ENCODE measurements around the gene UTS2.

The UTS2 gene

DNA sequence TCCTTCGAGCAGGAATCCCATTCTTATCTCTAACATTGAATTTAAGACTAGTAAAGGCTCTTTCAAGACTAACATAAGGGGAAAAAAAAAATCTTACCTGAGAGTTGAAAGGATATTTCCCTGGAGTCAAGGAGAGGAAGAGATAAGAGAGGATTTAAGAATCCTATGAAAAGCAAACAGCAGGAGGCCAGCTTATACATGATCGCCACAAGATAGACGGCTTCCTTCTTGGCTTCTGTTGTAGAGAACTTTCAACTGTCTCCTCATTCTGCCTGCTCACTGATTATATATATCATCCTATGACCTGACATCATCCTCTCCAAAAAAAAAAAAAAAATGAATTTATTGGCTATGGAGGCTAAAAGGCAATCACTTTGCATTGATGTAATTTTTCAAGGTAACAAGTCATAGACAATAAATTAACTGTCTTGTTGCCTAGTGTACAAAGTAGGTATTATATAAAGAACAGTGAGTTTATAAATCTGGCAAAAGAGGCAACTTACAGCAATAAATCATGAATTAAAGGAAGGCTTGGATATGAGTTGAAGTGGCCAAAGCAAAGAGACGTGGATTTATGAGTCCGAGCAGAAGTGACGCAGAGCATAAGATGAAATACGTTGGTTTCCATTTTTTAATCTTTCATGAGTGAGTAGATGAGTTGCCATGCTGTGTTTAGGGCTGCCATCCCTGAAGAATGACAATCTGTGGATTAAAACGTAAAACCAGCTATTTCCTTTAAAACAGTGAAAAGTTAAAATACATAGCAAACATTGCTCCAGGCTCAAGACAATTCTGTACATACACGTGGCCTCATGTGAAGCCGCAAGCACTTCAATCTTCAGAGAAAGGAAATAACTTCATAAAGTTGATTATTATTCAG, at the start of gene UTS2:
UTS2 (minus strand) TSS at position 262 of the 880 bp plus-strand sequence; CDS start at position 200, 62 bp downstream.
- no peak for DNase-seq (ENCODE audit: low read depth)
- in situ Hi-C loops (cut with HindIII; ENCODE audit: low sequenced_read_pairs), result no loop called here
- TF ChIP-seq, protein P1, sequence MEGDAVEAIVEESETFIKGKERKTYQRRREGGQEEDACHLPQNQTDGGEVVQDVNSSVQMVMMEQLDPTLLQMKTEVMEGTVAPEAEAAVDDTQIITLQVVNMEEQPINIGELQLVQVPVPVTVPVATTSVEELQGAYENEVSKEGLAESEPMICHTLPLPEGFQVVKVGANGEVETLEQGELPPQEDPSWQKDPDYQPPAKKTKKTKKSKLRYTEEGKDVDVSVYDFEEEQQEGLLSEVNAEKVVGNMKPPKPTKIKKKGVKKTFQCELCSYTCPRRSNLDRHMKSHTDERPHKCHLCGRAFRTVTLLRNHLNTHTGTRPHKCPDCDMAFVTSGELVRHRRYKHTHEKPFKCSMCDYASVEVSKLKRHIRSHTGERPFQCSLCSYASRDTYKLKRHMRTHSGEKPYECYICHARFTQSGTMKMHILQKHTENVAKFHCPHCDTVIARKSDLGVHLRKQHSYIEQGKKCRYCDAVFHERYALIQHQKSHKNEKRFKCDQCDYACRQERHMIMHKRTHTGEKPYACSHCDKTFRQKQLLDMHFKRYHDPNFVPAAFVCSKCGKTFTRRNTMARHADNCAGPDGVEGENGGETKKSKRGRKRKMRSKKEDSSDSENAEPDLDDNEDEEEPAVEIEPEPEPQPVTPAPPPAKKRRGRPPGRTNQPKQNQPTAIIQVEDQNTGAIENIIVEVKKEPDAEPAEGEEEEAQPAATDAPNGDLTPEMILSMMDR (IDR thresholded peaks at IDR 0.05; ENCODE audit: low read depth, low read length, missing control alignments), result no peak

GRCh38 chr1:7899741-7900140, 46.9 kb upstream of the UTS2 start:
- TF ChIP-seq, protein P1 (IDR thresholded peaks at IDR 0.05; ENCODE audit: low read depth, low read length, missing control alignments), result no peak
- peak; percentile 47 for DNase-seq (ENCODE audit: low read depth)
- in situ Hi-C loops (cut with HindIII; ENCODE audit: low sequenced_read_pairs), result loop anchor here (25.0 kb wide), 1 partner anchor 113 kb away; no protein-coding TSS in a partner anchor
- H3K4me3 ChIP-seq (ENCODE audit: low read depth, low read length), result no peak overlapping the region

More for the DNA sequence above, at the start of gene UTS2:
- no peak within 1 kb of the TSS for H3K4me3 ChIP-seq (ENCODE audit: low read depth, low read length)

DNA sequence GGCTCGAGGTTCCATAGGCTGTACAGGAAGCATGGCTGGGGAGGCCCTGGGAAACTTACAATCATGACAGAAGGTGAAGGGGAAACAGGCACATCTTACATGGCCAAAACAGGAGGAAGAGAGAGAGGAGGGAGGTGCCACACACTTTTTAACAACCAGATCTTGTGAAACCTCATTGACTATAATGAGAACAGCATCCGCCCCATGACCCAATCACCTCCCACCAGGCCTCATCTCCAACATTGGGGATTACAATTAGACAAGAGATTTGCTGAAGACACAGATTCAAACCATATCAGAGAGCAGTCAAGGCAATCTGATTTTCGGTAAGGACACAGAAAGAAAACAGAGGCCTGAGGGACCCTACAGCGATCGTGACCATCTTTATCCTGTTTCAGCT, 46.1 kb upstream of the UTS2 start:
- no peak for DNase-seq (ENCODE audit: low read depth)
- in situ Hi-C loops (cut with HindIII; ENCODE audit: low sequenced_read_pairs), result no loop called here

DNA sequence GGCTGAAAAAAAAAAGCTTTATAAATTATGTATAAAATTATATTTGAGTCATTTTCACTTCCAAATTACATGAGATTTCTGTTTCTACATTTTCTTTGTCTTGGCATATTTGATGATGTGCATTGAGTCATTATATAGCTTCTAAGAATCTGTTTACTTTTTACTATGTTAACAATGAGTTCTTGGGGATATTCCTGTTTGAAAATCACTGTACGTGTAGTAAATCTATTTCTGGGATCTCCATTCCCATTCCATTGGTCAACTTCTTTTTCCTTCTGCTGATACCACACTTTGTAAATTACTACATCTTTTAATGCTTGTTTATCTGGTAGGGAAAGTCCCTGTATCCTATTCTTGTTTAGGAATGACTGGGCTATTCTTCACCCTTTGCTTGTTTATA, 44.1 kb upstream of the UTS2 start:
- in situ Hi-C loops (cut with HindIII; ENCODE audit: low sequenced_read_pairs), result no loop called here
- H3K4me3 ChIP-seq (ENCODE audit: low read depth, low read length), result no peak overlapping the region
- TF ChIP-seq, protein P1 (IDR thresholded peaks at IDR 0.05; ENCODE audit: low read depth, low read length, missing control alignments), result no peak
- no peak for DNase-seq (ENCODE audit: low read depth)

More for the DNA sequence above, 46.1 kb upstream of the UTS2 start:
- no peak overlapping the region for H3K4me3 ChIP-seq (ENCODE audit: low read depth, low read length)
- TF ChIP-seq, protein P1 (IDR thresholded peaks at IDR 0.05; ENCODE audit: low read depth, low read length, missing control alignments), result no peak

GRCh38 chr1:7893529-7894180, 40.8 kb upstream of the UTS2 start:
- peak; percentile 89 for DNase-seq (ENCODE audit: low read depth)
- no peak overlapping the region for H3K4me3 ChIP-seq (ENCODE audit: low read depth, low read length)
- in situ Hi-C loops (cut with HindIII; ENCODE audit: low sequenced_read_pairs), result no loop called here
- TF ChIP-seq, protein P1 (IDR thresholded peaks at IDR 0.05; ENCODE audit: low read depth, low read length, missing control alignments), result no peak

DNA sequence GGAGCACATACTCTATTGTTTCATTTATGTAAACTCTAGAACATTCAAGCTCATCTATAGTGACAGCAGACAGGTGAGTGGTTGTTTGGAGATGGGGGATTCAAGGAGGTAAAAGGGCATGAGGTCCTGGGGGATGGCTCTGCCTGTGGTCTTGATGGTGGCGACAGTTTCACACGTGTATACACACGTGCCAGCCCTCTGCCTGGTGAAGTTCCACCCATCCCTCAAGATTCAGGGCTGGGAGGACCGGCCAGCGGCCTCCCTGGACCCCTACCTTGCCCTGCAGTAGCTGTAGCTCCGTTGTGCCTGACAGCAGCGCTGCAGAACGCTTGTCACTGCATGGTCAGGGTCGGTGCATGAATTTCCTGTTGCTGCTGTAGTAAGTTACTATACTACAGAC, 38.9 kb upstream of the UTS2 start:
- TF ChIP-seq, protein P1 (IDR thresholded peaks at IDR 0.05; ENCODE audit: low read depth, low read length, missing control alignments), result no peak
- no peak for DNase-seq (ENCODE audit: low read depth)
- in situ Hi-C loops (cut with HindIII; ENCODE audit: low sequenced_read_pairs), result no loop called here
- no peak overlapping the region for H3K4me3 ChIP-seq (ENCODE audit: low read depth, low read length)

Measured in astrocyte of the cerebellum (primary cell).